Nephron (organoid): ENCODE data around the gene SIK2.
A peak's percentile ranks its signal among the peaks of the same experiment; 100 is the strongest.

ENCODE experiments used
- H3K27ac Mint-ChIP-seq, 3 experiments: 2 replicates each; pipeline ENCODE4 v1.8.0; 2020; ENCODE audit warnings: mixed read lengths in 3 of 3, mild to moderate bottlenecking in 2 of 3, moderate library complexity in 1 of 3
- H3K27me3 Mint-ChIP-seq: 2 replicates; pipeline ENCODE4 v1.8.0; 2021; ENCODE audit warnings: low read depth, mild to moderate bottlenecking, moderate library complexity, mixed read lengths
- H3K36me3 Mint-ChIP-seq: 2 replicates; pipeline ENCODE4 v1.8.0; 2020; ENCODE audit warnings: low read depth, mixed read lengths
- H3K4me1 Mint-ChIP-seq: 2 replicates; pipeline ENCODE4 v1.8.0; 2020; ENCODE audit warnings: mixed read lengths
- H3K4me3 Mint-ChIP-seq, 3 experiments: 2 replicates each; pipeline ENCODE4 v1.8.0; 2020; ENCODE audit warnings: mild to moderate bottlenecking in 3 of 3, mixed read lengths in 3 of 3, moderate library complexity in 2 of 3
- H3K9me3 Mint-ChIP-seq: 2 replicates; pipeline ENCODE4 v1.8.0; 2020; ENCODE audit warnings: mixed read lengths
- CTCF ChIP-seq, 3 experiments: fragments of 200-600 bp; sonication (generic); IDR thresholded peaks; one replicate each; pipeline ENCODE4 v1.5.0; 2021; ENCODE audit warnings: antibody characterized with exemption in 3 of 3; ENCODE audit not compliant: unreplicated experiment in 3 of 3

Gene SIK2

GRCh38 chr11:111574373-111575225, 27.6 kb upstream of the SIK2 start:
- Mint-ChIP-seq H3K27me3 (no peaks in the 10 kb centered on the region), H3K27ac (peak overlapping the region; percentile 19 to 38 (median 34)), H3K9me3 (no peaks in the 10 kb centered on the region), H3K4me1 (peaks cover 36% of the 10 kb centered on the region), H3K4me3 (no peak overlapping the region), H3K36me3 (no peaks in the 10 kb centered on the region)
- peak in 1 of 3 experiments; percentile 8 for TF ChIP-seq CTCF (IDR thresholded peaks at IDR 0.05; ENCODE audit: unreplicated experiment in 3 of 3)

- Mint-ChIP-seq H3K27ac (no peak overlapping the region), H3K27me3 (no peaks in the 10 kb centered on the region), H3K4me3 (no peak overlapping the region), H3K36me3 (no peaks in the 10 kb centered on the region), H3K9me3 (no peaks in the 10 kb centered on the region), H3K4me1 (peaks cover 32% of the 10 kb centered on the region)
- TF ChIP-seq CTCF (IDR thresholded peaks at IDR 0.05; ENCODE audit: unreplicated experiment in 3 of 3), result no peak
These were observed 26.5 kb upstream of the SIK2 start for GRCh38 chr11:111575740-111576139.

GRCh38 chr11:111577821-111578220, 24.4 kb upstream of the SIK2 start:
- Mint-ChIP-seq H3K36me3 (no peaks in the 10 kb centered on the region), H3K4me1 (peaks cover 19% of the 10 kb centered on the region), H3K27ac (no peak overlapping the region), H3K27me3 (no peaks in the 10 kb centered on the region), H3K4me3 (no peak overlapping the region), H3K9me3 (no peaks in the 10 kb centered on the region)
- no peak for TF ChIP-seq CTCF (IDR thresholded peaks at IDR 0.05; ENCODE audit: unreplicated experiment in 3 of 3)

- no peak overlapping the region for H3K27ac Mint-ChIP-seq
- no peaks in the 10 kb centered on the region for H3K4me1 Mint-ChIP-seq
- H3K9me3 Mint-ChIP-seq, result peaks cover under 1% of the 10 kb centered on the region
- no peaks in the 10 kb centered on the region for H3K36me3 Mint-ChIP-seq
- no peaks in the 10 kb centered on the region for H3K27me3 Mint-ChIP-seq
- no peak for TF ChIP-seq CTCF (IDR thresholded peaks at IDR 0.05; ENCODE audit: unreplicated experiment in 3 of 3)
- H3K4me3 Mint-ChIP-seq, result no peak overlapping the region
These were observed 20.9 kb upstream of the SIK2 start for GRCh38 chr11:111581341-111581740.

- Mint-ChIP-seq H3K36me3 (no peaks in the 10 kb centered on the region), H3K4me1 (no peaks in the 10 kb centered on the region), H3K9me3 (peaks cover 2% of the 10 kb centered on the region), H3K27me3 (no peaks in the 10 kb centered on the region), H3K27ac (no peak overlapping the region), H3K4me3 (no peak overlapping the region)
- no peak for TF ChIP-seq CTCF (IDR thresholded peaks at IDR 0.05; ENCODE audit: unreplicated experiment in 3 of 3)
These were observed 20.1 kb upstream of the SIK2 start for GRCh38 chr11:111582163-111582562.

GRCh38 chr11:111582881-111583280, 19.4 kb upstream of the SIK2 start:
- H3K9me3 Mint-ChIP-seq, result peaks cover 2% of the 10 kb centered on the region
- TF ChIP-seq CTCF (IDR thresholded peaks at IDR 0.05; ENCODE audit: unreplicated experiment in 3 of 3), result no peak
- no peaks in the 10 kb centered on the region for H3K36me3 Mint-ChIP-seq
- peak overlapping the region in 1 of 3 experiments; percentile 23 for H3K27ac Mint-ChIP-seq
- H3K27me3 Mint-ChIP-seq, result no peaks in the 10 kb centered on the region
- H3K4me1 Mint-ChIP-seq, result no peaks in the 10 kb centered on the region
- H3K4me3 Mint-ChIP-seq, result no peak overlapping the region
